GM19438 (cell line): ENCODE data around the gene GRK4.

Experiments
- ATAC-seq: cut with Tn5 transposase; IDR thresholded peaks from one replicate; pipeline ENCODE4 v1.9.1; 2021; ENCODE audit warnings: low read depth; ENCODE audit not compliant: unreplicated experiment

Gene GRK4

GRCh38 chr4:2996415-2996814 is 33.0 kb downstream of the GRK4 start:
- ATAC-seq: no peak

DNA sequence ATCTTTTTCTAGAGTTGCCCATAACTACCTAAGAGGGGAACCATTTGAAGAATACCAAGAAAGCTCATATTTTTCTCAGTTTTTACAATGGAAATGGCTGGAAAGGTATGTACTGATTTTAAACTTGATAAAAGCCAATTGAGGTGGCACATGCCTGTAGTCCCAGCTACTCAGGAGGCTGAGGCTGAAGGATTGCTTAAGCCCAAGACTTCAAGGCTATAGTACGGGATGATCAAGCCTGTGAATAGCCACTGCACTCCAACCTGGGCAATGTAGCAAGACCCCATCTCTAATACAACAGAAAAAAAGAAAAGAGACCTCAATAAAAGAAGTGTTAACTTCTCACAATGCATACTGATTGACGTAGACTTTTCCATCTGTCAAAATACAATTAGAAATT is 44.4 kb downstream of the GRK4 start:
- ATAC-seq: no peak

GRCh38 chr4:3009422-3009821 is 46.1 kb downstream of the GRK4 start:
- ATAC-seq: no peak

GRCh38 chr4:3010577-3010976 is 47.2 kb downstream of the GRK4 start:
- no peak for ATAC-seq

DNA sequence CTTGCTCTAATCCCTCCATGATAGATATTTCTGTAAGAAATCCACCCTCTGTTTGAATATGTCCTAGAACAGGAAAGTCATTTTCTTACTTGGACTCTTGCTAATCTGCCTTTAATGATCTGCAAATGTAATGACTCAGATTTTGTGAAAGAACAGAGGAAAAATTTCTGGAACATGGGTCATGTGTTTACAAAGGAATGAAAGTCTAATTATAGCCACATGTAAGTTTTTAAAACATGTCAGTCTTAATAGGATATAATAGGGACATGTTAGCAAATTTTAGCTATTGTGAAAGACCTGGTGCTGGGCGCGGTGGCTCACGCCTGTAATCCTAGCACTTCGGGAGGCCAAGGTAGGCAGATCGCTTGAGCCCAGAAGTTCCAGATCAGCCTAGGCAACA is 47.6 kb downstream of the GRK4 start:
- no peak for ATAC-seq

DNA sequence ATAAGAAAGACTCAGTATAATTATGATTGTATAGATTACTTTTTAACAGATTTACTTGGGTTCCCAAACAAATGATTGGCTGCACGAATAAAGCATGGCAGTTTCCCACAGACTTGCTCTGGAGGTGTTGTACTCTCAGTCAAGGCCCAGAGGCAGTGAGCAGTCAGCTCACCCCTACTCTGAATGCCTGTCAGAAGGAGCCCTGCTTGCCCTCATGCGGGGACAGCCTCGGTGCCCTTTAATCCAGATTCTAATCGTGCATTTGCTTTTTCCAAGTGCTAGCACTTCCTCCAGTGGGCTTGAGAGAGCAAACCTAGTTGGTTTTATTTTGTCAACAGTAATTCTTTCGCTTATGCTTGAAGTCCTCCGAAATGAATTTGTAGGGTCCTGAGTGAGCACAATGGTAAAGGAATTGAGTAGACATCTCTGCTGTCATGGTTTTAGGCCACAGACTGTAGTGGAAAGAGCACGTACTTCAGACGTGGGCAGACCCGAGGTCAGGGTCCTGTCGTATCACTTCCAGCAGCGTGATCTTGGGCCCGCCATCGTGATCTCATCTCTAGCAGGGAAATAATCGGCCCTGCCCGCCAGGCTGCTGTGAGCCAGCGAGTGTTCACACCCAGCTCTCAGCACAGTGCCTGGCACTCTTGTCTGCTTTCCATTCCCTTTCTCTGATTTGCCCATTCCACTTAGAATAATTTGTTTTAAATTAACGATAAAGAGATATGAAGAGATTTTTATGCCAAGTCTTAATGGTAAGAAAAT is 48.3 kb downstream of the GRK4 start:
- no peak for ATAC-seq

- ATAC-seq: no peak
These were observed 50.0 kb downstream of the GRK4 start for GRCh38 chr4:3013323-3013722.

DNA sequence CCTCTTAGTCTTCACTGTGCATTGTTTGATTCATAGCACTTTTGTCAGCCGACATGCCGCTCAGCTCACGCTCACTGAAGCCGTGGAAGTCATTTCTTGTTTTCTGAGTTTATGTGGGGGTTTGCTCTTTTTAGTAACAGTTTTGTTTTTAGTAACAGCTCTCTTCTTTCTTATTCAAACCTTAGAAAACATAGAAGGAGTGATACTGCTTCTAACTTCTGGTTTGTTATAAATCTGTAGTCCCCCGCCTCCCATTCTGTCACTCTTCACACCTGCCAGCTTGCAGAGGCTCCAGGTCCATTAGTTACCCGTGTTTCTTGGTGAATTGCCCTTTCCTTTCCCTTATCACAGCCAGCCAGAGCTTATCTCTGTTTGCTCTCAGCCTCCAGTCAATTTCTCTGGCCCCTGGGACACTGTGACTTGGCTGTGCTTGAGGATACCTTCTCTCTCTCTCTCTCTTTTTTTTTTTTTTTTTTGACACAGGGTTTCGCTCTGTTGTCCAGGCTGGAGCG is 50.5 kb downstream of the GRK4 start:
- no peak for ATAC-seq

GRCh38 chr4:3016961-3017360 is 53.6 kb downstream of the GRK4 start:
- no peak for ATAC-seq

DNA sequence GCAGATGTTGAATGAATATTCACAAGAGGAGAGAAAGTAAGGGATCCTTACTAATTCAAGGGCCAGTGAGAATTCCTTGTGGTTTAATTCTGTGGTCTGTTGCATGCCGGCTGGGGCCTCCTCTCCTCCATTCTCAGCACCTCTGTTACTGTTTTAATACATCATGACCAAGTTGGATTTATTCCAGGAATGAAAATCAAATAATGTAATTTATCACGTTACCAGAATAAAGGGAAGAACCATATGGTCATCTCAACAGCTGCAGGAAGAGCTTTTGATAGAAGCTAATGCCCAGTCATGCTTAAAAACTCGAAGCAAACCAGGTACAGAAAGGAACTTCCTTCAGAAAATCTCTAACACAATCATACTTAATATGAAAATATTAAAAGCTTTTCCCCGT is 54.1 kb downstream of the GRK4 start:
- ATAC-seq: no peak

- ATAC-seq: no peak
These were observed 55.9 kb downstream of the GRK4 start for GRCh38 chr4:3019145-3019846.

GRCh38 chr4:3021127-3021526 is 57.8 kb downstream of the GRK4 start:
- no peak for ATAC-seq

- ATAC-seq: no peak
These were observed 58.3 kb downstream of the GRK4 start for GRCh38 chr4:3021627-3022026.

DNA sequence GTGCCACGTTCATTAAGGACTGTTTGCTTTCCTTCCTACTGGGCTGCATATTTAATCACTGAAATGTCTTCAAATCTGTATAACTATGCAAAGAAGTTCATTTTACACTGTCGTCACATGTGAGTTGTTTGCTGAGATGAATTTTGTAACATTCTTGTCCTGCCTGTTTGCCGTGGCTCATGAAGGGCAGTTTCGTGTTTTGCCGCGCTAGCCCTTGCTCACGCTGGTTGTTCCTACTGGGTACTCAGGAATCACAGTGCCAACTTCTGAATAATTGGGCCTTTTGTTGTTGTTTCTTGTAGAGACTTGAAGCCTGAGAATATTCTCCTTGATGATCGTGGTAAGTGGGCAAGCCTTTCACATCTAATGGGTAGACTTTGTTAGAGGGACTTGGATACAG is 58.7 kb downstream of the GRK4 start:
- ATAC-seq: no peak

GRCh38 chr4:3022651-3023050 is 59.3 kb downstream of the GRK4 start:
- no peak for ATAC-seq

GRCh38 chr4:3025881-3026280 is 62.5 kb downstream of the GRK4 start:
- no peak for ATAC-seq

GRCh38 chr4:3026540-3026939 is 63.2 kb downstream of the GRK4 start:
- no peak for ATAC-seq

- no peak for ATAC-seq
These were observed 66.1 kb downstream of the GRK4 start for GRCh38 chr4:3029464-3029863.

DNA sequence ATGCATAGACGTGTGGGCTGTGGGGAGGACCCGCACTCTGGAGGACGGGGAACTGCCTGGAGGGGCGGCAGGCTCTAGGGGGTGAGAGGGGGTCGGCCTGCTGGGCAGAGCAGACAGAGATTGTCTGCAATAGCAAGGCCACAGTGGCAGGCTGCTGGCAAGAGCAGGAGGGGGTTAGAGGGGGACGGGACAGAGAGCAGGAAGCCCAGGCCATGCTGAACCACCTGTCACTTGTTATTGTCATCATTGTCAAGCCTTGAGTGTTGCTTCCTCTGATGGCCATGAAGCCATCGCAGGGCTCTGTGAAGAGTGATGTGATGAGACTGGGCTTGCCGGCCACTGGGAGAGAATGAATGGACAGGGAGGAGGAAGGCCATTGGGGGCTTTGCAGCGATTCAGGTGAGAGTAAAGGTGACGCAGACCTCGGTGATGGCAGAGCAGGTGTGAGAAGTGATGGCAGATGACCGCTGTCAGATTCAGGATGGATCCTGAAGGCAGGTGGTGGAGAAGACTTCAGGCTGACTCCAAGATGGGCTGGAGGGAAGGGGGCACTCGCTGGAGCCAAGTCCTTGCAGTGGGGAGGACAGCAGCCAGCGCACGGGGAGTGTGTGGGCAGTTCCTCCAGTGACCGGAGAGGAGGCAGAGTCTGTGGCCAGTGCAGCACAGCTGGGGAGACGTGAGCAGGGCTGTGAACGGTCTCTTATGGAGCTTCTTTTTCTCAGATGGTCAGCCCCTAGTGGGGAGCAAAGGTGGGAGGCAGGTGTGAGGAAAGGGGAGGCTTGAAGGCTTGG is 67.4 kb downstream of the GRK4 start:
- no peak for ATAC-seq

- no peak for ATAC-seq
These were observed 68.1 kb downstream of the GRK4 start for GRCh38 chr4:3031357-3032082.

- ATAC-seq: no peak
These were observed 70.9 kb downstream of the GRK4 start for GRCh38 chr4:3034231-3034630.
